NCI-H2081 treated with DMSO at 0.1 percent for 48 hours (cell line): ENCODE measurements around the gene TOM1L2.

ENCODE experiments used
- DNase-seq: peaks from one replicate; lab custom pipeline; 2025; lab: John Stamatoyannopoulos, UW

TOM1L2 gene

DNA sequence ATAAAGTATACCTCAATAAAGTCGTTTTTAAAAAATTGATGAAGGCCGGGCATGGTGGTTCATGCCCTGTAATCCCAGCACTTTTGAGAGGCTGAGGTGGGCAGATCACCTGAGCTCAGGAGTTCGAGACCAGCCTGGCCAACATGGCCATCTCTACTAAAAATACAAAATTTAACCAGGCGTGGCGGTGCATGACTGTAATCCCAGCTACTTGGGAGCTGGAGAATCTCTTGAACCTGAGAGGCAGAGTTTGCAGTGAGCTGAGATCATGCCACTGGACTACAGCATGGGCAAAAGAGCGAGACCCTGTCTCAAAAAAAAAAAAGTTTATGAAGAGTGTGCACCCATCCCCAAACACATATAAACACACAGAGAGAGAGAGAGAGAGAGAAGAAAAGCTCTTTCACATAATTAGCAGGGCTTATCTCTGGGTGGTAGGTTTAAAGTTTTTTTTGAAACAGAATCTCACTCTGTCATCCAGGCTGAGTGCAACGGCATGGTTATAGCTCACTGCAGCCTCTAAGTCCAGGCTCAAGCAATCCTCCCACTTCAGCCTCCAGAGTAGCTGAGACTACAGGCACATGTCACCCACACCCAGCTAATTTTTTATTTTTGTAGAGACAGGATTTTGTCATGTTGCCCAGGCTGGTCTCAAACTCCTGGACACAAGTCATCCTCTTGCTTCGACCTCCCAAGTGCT is 138.4 kb downstream of the TOM1L2 start:
- DNase-seq, result no peak

- no peak for DNase-seq
Observed at GRCh38 chr17:17832032-17832363, 140.2 kb downstream of the TOM1L2 start.

DNA sequence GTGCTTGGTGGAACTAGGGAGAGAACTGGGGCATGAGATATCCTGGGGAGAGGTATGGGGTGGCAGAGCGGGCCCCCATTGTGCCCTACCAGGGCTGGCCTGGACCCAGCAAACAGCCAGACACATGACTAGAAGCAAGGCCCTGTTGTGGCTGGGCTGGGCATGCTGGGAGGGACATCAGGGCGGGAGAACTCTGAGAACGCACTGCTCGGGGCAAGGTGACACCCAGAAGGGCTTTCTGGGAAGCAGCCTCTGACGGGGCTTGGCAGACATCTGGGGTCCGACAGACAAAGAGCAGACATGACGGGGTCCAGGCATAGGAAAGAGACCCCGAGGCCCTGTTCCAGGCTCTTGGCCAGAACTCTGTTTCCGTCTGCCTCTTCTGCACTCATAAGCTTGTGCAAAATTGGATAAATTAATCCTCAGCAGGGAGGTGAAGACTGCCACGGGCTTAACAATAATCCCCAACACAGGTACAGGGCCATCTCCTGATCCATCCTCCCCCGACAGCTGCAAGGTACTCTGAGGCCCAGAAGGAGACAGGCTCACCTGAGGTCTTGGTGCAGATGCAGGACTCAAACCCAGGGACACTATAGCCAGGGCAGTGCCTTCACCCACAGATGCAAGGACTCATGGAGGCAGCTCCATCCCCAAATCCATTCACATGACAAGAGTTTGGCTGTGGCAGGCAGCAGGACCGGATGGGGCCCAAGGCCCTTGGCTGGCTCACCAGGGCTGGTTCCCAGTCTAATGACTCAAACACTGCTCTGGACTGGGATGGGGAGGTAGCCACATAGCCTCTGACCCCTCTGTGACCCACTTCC is 140.8 kb downstream of the TOM1L2 start:
- DNase-seq, result no peak

DNA sequence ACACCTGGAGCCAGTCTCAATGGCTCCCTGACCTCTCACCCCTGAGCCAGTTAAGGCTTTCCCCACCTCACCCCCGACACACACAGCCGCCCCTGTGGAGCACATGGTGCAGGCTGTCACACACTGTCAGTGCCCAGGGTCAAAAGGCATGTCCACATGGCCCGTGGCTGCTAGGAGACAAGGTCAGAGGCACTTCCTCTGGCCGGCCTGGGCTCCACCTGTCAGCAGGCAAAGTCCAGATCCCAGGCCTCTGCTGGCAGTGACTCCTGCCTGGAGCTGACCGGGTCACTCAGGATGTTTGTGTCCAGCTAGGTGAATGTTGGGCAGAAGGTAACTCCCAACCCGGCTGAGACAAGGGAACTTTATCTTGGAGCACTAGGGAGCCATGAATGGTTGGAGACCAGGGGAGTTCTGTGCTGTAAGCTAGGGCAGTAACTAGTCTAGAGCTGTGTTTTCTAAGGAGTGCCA is 141.4 kb downstream of the TOM1L2 start:
- DNase-seq, result no peak

GRCh38 chr17:17830269-17830567 is 142.0 kb downstream of the TOM1L2 start:
- DNase-seq, result no peak

DNA sequence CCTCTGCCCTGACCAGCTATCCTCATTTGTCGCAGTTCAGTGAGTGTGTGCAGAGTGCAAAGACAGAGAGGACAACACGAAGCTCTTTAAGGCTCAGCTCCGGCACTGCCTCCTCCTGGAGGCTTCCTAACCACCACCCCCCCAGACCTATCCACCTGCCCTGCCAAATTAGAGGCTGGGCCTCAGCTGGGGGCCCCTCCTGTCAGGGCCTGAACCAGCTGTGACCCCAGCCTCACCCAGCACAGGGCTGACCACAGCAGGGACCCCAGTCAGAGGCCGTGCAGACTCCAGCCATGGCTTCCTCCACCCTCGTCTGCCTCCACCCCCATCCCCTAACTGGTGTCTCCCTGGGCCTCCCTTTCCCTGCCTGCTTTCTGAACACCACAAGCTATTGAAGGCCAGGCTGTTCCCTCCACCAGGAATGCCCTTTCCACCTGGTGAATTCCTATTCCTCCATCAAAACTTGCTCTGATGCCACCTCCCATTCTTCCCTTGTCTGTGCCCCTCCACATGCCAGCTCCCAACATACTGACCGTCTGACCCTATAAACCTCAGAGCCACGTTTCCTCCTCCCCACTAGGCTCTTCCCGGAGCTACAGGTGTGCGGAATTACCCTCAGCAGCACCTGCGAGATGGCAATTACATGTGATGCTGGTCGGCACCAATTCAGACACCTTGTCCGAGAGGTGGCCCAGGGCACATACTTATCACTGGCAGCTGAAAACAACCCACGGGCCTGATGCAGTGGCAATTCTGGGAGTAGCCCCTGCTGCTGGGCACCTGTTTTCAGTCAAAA is 144.2 kb downstream of the TOM1L2 start:
- no peak for DNase-seq

- DNase-seq, result no peak
Observed at GRCh38 chr17:17826942-17827785, 145.0 kb downstream of the TOM1L2 start.

GRCh38 chr17:17826342-17826713 is 145.9 kb downstream of the TOM1L2 start:
- DNase-seq, result no peak

DNA sequence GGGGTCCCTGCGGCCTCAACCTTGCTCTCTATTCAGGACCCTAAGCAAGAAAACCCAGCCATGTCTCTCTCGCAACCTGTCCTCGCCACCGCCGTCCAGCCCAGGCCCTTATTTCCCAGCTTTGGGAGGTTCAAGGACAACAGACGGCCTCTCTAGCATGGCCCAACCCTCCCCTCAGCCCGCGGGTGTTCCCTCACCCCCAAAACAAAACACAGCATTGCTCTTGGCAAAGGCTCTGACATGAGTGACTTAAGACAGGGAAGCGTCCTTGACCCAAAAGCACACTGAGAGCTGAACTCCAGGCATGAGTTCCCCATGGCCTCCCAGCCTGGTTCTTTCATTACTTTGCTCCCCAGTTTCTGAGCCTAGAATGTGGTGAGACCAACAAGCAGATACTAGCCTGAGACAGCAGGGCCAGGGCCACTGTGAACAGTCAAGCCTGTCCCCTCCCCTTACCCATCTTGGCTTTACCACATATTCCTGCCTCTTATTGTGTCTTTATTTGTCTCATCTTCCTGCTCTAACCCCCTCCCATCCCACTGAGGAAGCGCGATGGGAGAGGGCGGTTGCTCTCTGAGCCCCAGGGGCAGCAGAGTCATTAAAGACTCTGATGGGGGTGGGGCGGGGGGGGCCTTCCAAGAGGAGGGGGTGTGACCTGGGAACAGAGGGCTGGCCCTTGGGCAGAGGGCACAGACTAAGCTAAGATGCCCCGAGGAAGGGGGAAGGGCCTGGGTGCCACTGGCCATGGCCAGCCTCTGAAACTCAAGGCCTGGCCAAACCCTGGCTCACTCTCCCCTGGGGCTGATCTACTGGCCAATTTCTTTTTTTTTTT is 147.2 kb downstream of the TOM1L2 start:
- DNase-seq, result no peak

GRCh38 chr17:17824119-17824782 is 147.9 kb downstream of the TOM1L2 start:
- DNase-seq, result no peak

GRCh38 chr17:17823433-17824118 is 148.6 kb downstream of the TOM1L2 start:
- no peak for DNase-seq

DNA sequence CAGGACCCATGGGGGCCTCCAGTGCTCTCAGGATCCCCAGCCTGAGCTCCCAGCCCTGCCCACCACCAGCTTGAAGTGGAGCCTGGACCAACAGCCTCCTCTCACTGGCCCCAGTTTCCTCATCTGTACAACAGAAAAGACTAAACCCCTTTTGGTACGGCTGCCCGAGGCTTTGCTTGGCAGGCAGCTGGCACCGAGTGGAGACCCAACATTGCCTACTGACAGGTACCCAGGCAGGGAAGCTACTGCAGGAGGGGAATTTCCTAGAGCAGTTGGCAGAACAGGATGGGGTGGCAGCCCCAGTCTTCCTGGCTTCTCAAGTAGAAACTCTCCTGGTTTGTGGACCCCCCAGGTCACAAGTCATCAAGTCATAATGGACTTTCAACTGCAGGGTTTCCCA is 149.6 kb downstream of the TOM1L2 start:
- no peak for DNase-seq

DNA sequence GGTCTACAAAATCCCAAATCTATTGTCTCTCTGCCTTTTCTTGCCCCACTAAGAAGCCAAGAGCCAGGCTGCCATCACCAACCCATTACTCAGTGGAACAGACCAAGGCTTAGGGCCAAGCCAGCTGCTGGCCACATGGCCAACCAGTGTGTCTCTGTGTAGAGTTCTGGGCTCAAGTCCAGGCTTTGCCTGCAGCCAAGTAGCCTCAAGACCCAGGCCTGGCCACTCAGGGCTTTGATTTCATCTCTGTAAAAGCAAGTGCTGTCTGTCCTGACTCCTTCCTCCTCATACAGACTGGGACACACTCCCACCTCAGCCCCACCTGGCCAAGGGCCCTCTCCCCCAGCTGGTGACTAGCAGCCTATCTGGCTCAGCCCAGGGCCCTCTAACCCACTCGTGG is 150.0 kb downstream of the TOM1L2 start:
- no peak for DNase-seq

DNA sequence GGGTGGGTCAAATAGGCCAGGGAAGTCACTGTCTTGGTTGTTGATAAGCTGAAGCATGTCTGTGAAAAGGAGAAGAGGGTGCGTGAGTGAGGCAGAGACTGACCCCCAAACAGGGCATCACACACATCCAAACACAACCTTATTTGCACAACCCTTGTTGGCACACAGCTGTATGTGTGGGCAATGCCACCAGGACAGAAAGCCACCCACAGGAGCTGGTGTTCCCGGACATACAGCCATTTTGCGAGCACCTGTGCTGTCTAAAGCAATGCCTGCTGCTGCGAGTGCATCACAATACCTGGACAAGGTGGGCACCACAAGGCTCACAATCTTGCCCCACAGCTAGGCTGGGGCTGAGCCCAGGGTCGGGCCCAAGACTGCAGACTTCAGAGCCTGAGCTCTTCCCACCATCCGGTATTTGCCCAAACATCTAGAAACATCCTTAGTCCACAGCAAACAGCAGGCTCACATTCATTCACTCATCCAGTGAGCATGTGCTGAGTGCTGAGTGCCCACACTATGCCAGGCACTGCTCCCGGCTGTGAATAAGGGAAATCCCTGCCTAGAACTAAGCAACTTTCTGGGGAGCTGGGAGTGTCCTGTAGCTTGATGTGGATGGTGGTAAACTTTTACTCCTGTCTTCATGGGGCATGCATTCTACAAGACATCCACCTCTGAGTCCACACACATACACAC is 151.6 kb downstream of the TOM1L2 start:
- DNase-seq, result no peak

DNA sequence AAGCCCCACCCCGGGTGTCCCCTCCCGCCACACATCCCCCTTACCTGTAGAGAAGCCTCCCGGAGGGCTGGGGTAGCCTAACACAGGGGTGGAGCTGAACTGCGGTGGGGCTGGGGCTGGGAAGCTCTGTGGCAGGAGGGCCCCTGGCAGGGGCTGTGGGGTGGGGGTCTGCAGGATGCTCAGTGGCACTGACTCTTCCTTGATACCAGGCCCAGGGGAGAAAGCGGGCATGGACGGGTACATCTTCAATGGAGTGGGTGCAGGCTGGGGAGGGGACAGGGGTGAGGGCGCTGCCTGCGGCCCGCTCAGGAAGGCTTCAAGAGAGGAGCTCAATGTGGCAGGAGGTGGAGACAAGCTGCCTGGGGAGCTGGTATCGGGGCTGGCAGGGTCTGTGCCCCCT is 152.2 kb downstream of the TOM1L2 start:
- DNase-seq, result no peak

- no peak for DNase-seq
Observed at GRCh38 chr17:17819561-17819995, 152.6 kb downstream of the TOM1L2 start.

GRCh38 chr17:17819111-17819510 is 153.1 kb downstream of the TOM1L2 start:
- no peak for DNase-seq

GRCh38 chr17:17818088-17818526 is 154.1 kb downstream of the TOM1L2 start:
- no peak for DNase-seq

- no peak for DNase-seq
Observed at GRCh38 chr17:17817552-17817947, 154.7 kb downstream of the TOM1L2 start.
